B cell (primary cell): ENCODE results near the gene BTLA. TPM values are rescaled to one million over a fixed set of nuclear protein-coding genes. Genes with fewer than 3 reads are reported as not detected.
"Not testable (repeated sequence)": the region's sequence is repeated elsewhere in the genome, so short reads cannot be mapped to it uniquely, and the experiment has no call there.

ENCODE experiments used
- ATAC-seq: fragments of 200-7000 bp; cut with Tn5 transposase; one replicate; pipeline ENCODE4 v1.10.0; 2021; ENCODE audit warnings: low read depth, mild to moderate bottlenecking, moderate number of reproducible peaks, moderate library complexity
- CTCF ChIA-PET: fragments of 350-600 bp; sonication (Branson Sonifier 250); formaldehyde crosslinking; loops from one replicate; lab custom pipeline; 2021; ENCODE audit warnings: antibody characterized with exemption, inconsistent platforms; lab: Charles Lee
- POLR2A ChIA-PET: fragments of 350-600 bp; sonication (Branson Sonifier 250); formaldehyde crosslinking; loops from one replicate; lab custom pipeline; 2021; ENCODE audit warnings: antibody characterized with exemption; lab: Charles Lee
- DNase-seq: peaks from one replicate; pipeline ENCODE4 v3.0.0; 2013
- H2AFZ ChIP-seq: 2 replicates; pipeline ENCODE4 v1.6.1; 2012; ENCODE audit warnings: mild to moderate bottlenecking, low read depth, low read length; ENCODE audit not compliant: insufficient read depth, poor library complexity, severe bottlenecking
- H3K27ac ChIP-seq, 2 donors: 1 replicate in 1 of 2; 2 replicates in 1 of 2; pipeline ENCODE4 v1.5.1; 2012 to 2013; ENCODE audit warnings: low read length in 2 of 2, mild to moderate bottlenecking in 2 of 2, moderate library complexity in 1 of 2
- H3K27me3 ChIP-seq, 4 experiments: fragments of 200-600 bp in 1 of 4; sonication (generic) in 1 of 4; replicated peaks in 1 of 4; 1 replicate in 2 of 4; 2 replicates in 2 of 4; pipeline versions ENCODE4 v1.6.1 to v1.7.0; 2013 to 2016; ENCODE audit warnings: low read length in 3 of 4, mild to moderate bottlenecking in 2 of 4, mixed read lengths in 1 of 4, moderate library complexity in 1 of 4; ENCODE audit not compliant: insufficient read depth in 4 of 4, control insufficient read depth in 3 of 4; ENCODE audit errors: control extremely low read depth in 1 of 4
- H3K36me3 ChIP-seq, 2 experiments: replicated peaks in 1 of 2; 1 replicate in 1 of 2; 2 replicates in 1 of 2; pipeline versions ENCODE4 v1.6.1 to v1.7.1; 2013; ENCODE audit warnings: low read length in 1 of 2; ENCODE audit not compliant: insufficient read depth in 2 of 2, control insufficient read depth in 1 of 2; ENCODE audit errors: control extremely low read depth in 1 of 2, extremely low read depth in 1 of 2
- H3K4me1 ChIP-seq, 2 donors: fragments of 200-600 bp in 1 of 2; sonication (generic) in 1 of 2; 1 replicate in 1 of 2; 2 replicates in 1 of 2; pipeline versions ENCODE4 v1.5.1 to v1.6.1; 2013 to 2017; ENCODE audit warnings: low read length in 2 of 2; ENCODE audit not compliant: control insufficient read depth in 2 of 2, insufficient read depth in 2 of 2
- H3K4me2 ChIP-seq: replicated peaks from 2 replicates; pipeline ENCODE3; 2012; ENCODE audit warnings: mild to moderate bottlenecking, low read depth, low read length; ENCODE audit not compliant: poor library complexity, severe bottlenecking
- H3K4me3 ChIP-seq, 5 experiments: fragments of 200-600 bp in 1 of 5; sonication (generic) in 1 of 5; 1 replicate in 3 of 5; 2 replicates in 2 of 5; pipeline versions ENCODE4 v1.5.1 to v1.7.0; 2011 to 2016; ENCODE audit warnings: low read length in 4 of 5, mild to moderate bottlenecking in 4 of 5, low read depth in 2 of 5, control low read depth in 1 of 5, moderate library complexity in 1 of 5; ENCODE audit not compliant: insufficient read depth in 1 of 5; ENCODE audit errors: control extremely low read depth in 1 of 5, extremely low read depth in 1 of 5
- H3K79me2 ChIP-seq: fragments of 200-600 bp; sonication (generic); one replicate; pipeline ENCODE4 v1.6.0; 2016; ENCODE audit warnings: low read length; ENCODE audit not compliant: control insufficient read depth, insufficient read depth
- H3K9ac ChIP-seq: fragments of 200-600 bp; sonication (generic); 2 replicates; pipeline ENCODE4 v1.6.1; 2017; ENCODE audit warnings: mild to moderate bottlenecking, low read length, moderate library complexity
- H3K9me3 ChIP-seq, 3 donors: one replicate each; pipeline versions ENCODE4 v1.6.1 to v1.7.1; 2013; ENCODE audit warnings: low read length in 2 of 3; ENCODE audit not compliant: control insufficient read depth in 2 of 3, insufficient read depth in 1 of 3; ENCODE audit errors: control extremely low read depth in 1 of 3
- H4K20me1 ChIP-seq: 2 replicates; pipeline ENCODE4 v1.6.0; 2012; ENCODE audit warnings: mild to moderate bottlenecking, low read length; ENCODE audit not compliant: insufficient read depth, control insufficient read depth, poor library complexity, severe bottlenecking
- H3K27ac Mint-ChIP-seq: one replicate; pipeline ENCODE4 v1.8.0; 2021; ENCODE audit warnings: mixed read lengths
- H3K27me3 Mint-ChIP-seq: one replicate; pipeline ENCODE4 v1.8.0; 2021; ENCODE audit warnings: mixed read lengths
- H3K4me1 Mint-ChIP-seq: one replicate; pipeline ENCODE4 v1.8.0; 2021; ENCODE audit warnings: mixed read lengths
- H3K4me3 Mint-ChIP-seq: one replicate; pipeline ENCODE4 v1.8.0; 2021; ENCODE audit warnings: mixed read lengths
- H3K9me3 Mint-ChIP-seq: one replicate; pipeline ENCODE4 v1.8.0; 2022; ENCODE audit warnings: mixed read lengths; ENCODE audit not compliant: insufficient read depth
- CTCF ChIP-seq: fragments of 200-600 bp; IDR thresholded peaks from one replicate; pipeline ENCODE4 v1.8.0; 2022; ENCODE audit warnings: antibody characterized with exemption, mild to moderate bottlenecking
- EZH2 ChIP-seq: IDR thresholded peaks from 2 replicates; pipeline ENCODE4 v1.6.1; 2012; ENCODE audit warnings: borderline replicate concordance, low read depth, mild to moderate bottlenecking, moderate library complexity, low read length; ENCODE audit not compliant: insufficient read depth, poor library complexity, severe bottlenecking
- WGBS: methylation state at CpG from one replicate; pipeline ENCODE4 v1.1.5; 2013; ENCODE audit warnings: missing lambda C conversion rate; ENCODE audit not compliant: insufficient coverage; 5-methylcytosine and 5-hydroxymethylcytosine counted together
- intact Hi-C: fragments of 100-400 bp; cut with micrococcal nuclease; formaldehyde crosslinking; loops from one replicate; pipeline ENCODE4 v1.10.0; 2022
- polyA plus RNA-seq: library from polyadenylated mRNA; depleted of rRNA; stranded (reverse); fragments of >200 nt; gene quantifications from 2 replicates; pipeline ENCODE4 v1.2.3, GENCODE V29; 2012
- total RNA-seq, 2 donors: library from RNA; stranded (reverse); fragments of 120-200 nt in 1 of 2; gene quantifications; 1 replicate in 1 of 2; 2 replicates in 1 of 2; pipeline versions ENCODE4 v1.2.3 to v1.2.4, GENCODE V29; 2013 to 2022

Gene BTLA
- total and polyA plus RNA-seq, 2 donors (not counting 1 experiment from before 2014, with no cell fraction given): 75.7 to 101 TPM

- Histone ChIP-seq H3K27me3 (no peaks in the 10 kb centered on the region), H3K79me2 (no peaks in the 10 kb centered on the region), H4K20me1 (no peaks in the 10 kb centered on the region), H3K4me2 (peak overlapping the region; percentile 34), H3K4me1 (peaks cover 20% of the 10 kb centered on the region in 2 donors), H3K36me3 (no peaks in the 10 kb centered on the region), H3K9ac (no peak overlapping the region), H2AFZ (no peak overlapping the region), H3K9me3 (no peaks in the 10 kb centered on the region), H3K27ac (peak overlapping the region in 1 of 2 donors; percentile 51), H3K4me3 (no peak overlapping the region)
- Mint-ChIP-seq H3K4me3 (no peak overlapping the region), H3K4me1 (peaks cover 26% of the 10 kb centered on the region), H3K27ac (peak overlapping the region; percentile 32), H3K27me3 (no peaks in the 10 kb centered on the region), H3K9me3 (no peaks in the 10 kb centered on the region)
- ChIA-PET CTCF (interaction anchor here (0.6 to 1.2 kb wide), 4 partner anchors 14 to 95 kb away, joined by 3 to 5 read pairs (median 4); no protein-coding TSS in a partner anchor), POLR2A (no interaction called here)
- no peak for ATAC-seq
- no CpG with 5 or more reads among the region's 2 CpGs for WGBS
- TF ChIP-seq EZH2: no peak
- no peak for TF ChIP-seq CTCF
- DNase-seq: no peak
- intact Hi-C loops: loop anchor here (5.0 kb wide), 1 partner anchor 37 kb away; no protein-coding TSS in a partner anchor
These were observed 73.9 kb downstream of the BTLA start for GRCh38 chr3:112425382-112425781.

GRCh38 chr3:112424394-112424793 lies 74.9 kb downstream of the BTLA start:
- TF ChIP-seq CTCF (no peak), EZH2 (no peak)
- Histone ChIP-seq H2AFZ (no peak overlapping the region), H3K4me3 (no peak overlapping the region), H3K79me2 (no peaks in the 10 kb centered on the region), H3K4me1 (peaks cover 20% of the 10 kb centered on the region in 2 donors), H3K9ac (no peak overlapping the region), H3K27me3 (no peaks in the 10 kb centered on the region), H3K36me3 (no peaks in the 10 kb centered on the region), H4K20me1 (no peaks in the 10 kb centered on the region), H3K27ac (no peak overlapping the region), H3K4me2 (peak overlapping the region; percentile 10), H3K9me3 (no peaks in the 10 kb centered on the region)
- H3K4me3 Mint-ChIP-seq: peak overlapping the region; percentile 42
- no peak for DNase-seq
- WGBS: no CpG with 5 or more reads among the region's 1 CpG
- no peak for ATAC-seq
- CTCF ChIA-PET: interaction anchor here (0.7 to 1.2 kb wide), 4 partner anchors 15 to 313 kb away, joined by 3 to 5 read pairs (median 4); no protein-coding TSS in a partner anchor
- POLR2A ChIA-PET: interaction anchor here (0.7 kb wide), 1 partner anchor 11 kb away, joined by 3 read pairs; no protein-coding TSS in a partner anchor
- H3K9me3 Mint-ChIP-seq: no peaks in the 10 kb centered on the region
- intact Hi-C loops: no loop called here
- H3K27ac Mint-ChIP-seq: peak overlapping the region; percentile 39
- H3K27me3 Mint-ChIP-seq: no peaks in the 10 kb centered on the region
- H3K4me1 Mint-ChIP-seq: peaks cover 26% of the 10 kb centered on the region

GRCh38 chr3:112422921-112423320 lies 76.4 kb downstream of the BTLA start:
- H3K9me3 Mint-ChIP-seq, H2AFZ ChIP-seq, H4K20me1 ChIP-seq, H3K4me2 ChIP-seq, H3K27ac ChIP-seq, CTCF ChIA-PET, H3K36me3 ChIP-seq, ATAC-seq, H3K27me3 ChIP-seq, DNase-seq, H3K4me3 Mint-ChIP-seq, intact Hi-C loops, H3K9me3 ChIP-seq, H3K4me3 ChIP-seq, H3K79me2 ChIP-seq, POLR2A ChIA-PET, H3K9ac ChIP-seq, H3K27me3 Mint-ChIP-seq: not testable (repeated sequence)
- H3K4me1 ChIP-seq: peaks cover 20% of the 10 kb centered on the region in 2 donors
- WGBS: no CpG with 5 or more reads among the region's 7 CpGs
- Mint-ChIP-seq H3K4me1 (peaks cover 23% of the 10 kb centered on the region), H3K27ac (peak overlapping the region; percentile 32)
